ENCODE data around the gene TRPV3. TPM values are rescaled to one million over a fixed set of nuclear protein-coding genes. Genes with fewer than 3 reads are reported as not detected.

TRPV3 gene
- total and polyA plus RNA-seq, 2 of the 8 experiments (the other 6 are each of a cell fraction or from before 2014, with no cell fraction given) = 0.56 to 1.0 TPM

DNA sequence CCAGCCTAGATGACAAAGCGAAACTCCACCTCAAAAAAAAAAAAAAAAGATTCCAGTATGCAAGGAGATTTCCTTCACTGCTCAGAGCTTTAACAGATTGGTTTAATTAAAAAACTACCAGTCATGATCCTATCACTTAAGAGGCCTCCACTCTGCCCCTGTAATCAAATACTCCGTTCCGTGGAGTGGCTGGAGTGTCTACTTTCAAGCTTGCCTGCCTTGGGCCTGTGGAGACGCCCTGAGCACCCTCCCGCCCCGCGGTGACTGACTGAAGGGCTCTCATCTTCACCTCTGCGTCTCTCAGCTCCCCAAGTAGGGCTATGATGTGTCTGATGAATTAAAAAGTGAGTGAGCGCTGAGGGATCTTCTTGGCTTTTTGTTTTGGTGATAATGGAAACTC lies 25.3 kb upstream of the TRPV3 start:
- no peak for DNase-seq (ENCODE audit: low read depth in 1 of 2, low spot score in 2 of 2)
- WGBS, 2 experiments (ENCODE audit: extremely low coverage in 1 of 2, insufficient coverage in 1 of 2, insufficient read length in 1 of 2, insufficient replicate concordance in 2 of 2, low coverage in 1 of 2, low lambda C conversion rate in 2 of 2, missing lambda C conversion rate in 1 of 2) = 88% methylated on average over 9 of the region's 9 CpGs; no CpG with 5 or more reads in 1 of the 2 experiments
- no peak overlapping the region for H2BK5ac ChIP-seq (ENCODE audit: low read depth, low read length)
- H3K56ac ChIP-seq (replicated peaks; ENCODE audit: insufficient read length, low read depth, low read length) = no peak overlapping the region
- no peak overlapping the region for H3K4me3 ChIP-seq (ENCODE audit: extremely low read depth in 1 of 4, insufficient read depth in 2 of 4, low read depth in 3 of 4, low read length in 4 of 4)
- H2BK120ac ChIP-seq (replicated peaks; ENCODE audit: low read depth, low read length) = no peak overlapping the region
- no peaks in the 10 kb centered on the region for H3K23me2 ChIP-seq (ENCODE audit: low read depth, low read length)
- CTCF ChIA-PET (ENCODE audit: partially characterized antibody) = no interaction called here
- H3K27me3 ChIP-seq (replicated peaks in 1 of 4; ENCODE audit: control insufficient read depth in 3 of 4, extremely low read depth in 1 of 4, insufficient read depth in 3 of 4, low read length in 3 of 4) = no peaks in the 10 kb centered on the region
- no peak overlapping the region for H2BK12ac ChIP-seq (ENCODE audit: low read depth, low read length)
- no peak overlapping the region for H2AFZ ChIP-seq (ENCODE audit: low read length)
- no peak overlapping the region for H3K14ac ChIP-seq (ENCODE audit: insufficient read length)
- no peak overlapping the region for H2BK15ac ChIP-seq (ENCODE audit: low read length)
- H2BK20ac ChIP-seq (ENCODE audit: low read length) = no peak overlapping the region
- FAIRE-seq = no peak
- no peaks in the 10 kb centered on the region for H3K79me1 ChIP-seq (ENCODE audit: low read depth, low read length)
- H3K79me2 ChIP-seq (ENCODE audit: control insufficient read depth in 1 of 2, insufficient read depth in 2 of 2, low read length in 2 of 2) = no peaks in the 10 kb centered on the region
- no peak overlapping the region for H3K9ac ChIP-seq (replicated peaks in 1 of 4; ENCODE audit: extremely low read depth in 1 of 4, low read depth in 3 of 4, low read length in 3 of 4)
- no peak overlapping the region for H3K18ac ChIP-seq (ENCODE audit: extremely low read depth, low read length)
- no peak overlapping the region for H2AK5ac ChIP-seq (ENCODE audit: low read depth, low read length)
- POLR2A ChIA-PET (ENCODE audit: partially characterized antibody) = no interaction called here
- H3K4me1 ChIP-seq (replicated peaks in 1 of 4; ENCODE audit: control insufficient read depth in 3 of 4, insufficient read depth in 4 of 4, low read length in 3 of 4) = no peaks in the 10 kb centered on the region
- H4K91ac ChIP-seq (replicated peaks; ENCODE audit: insufficient read length, low read length) = no peak overlapping the region
- peaks cover 0 to 11% (median under 1%) of the 10 kb centered on the region in 4 experiments; a peak in 3 of 8 replicates for H3K36me3 ChIP-seq (ENCODE audit: control insufficient read depth in 2 of 4, insufficient read depth in 4 of 4, low read length in 3 of 4)
- H3K9me3 ChIP-seq (ENCODE audit: insufficient read depth in 2 of 2, low read depth in 1 of 2, low read length in 1 of 2) = no peaks in the 10 kb centered on the region
- no peak overlapping the region for H4K5ac ChIP-seq (ENCODE audit: insufficient read length, low read depth, low read length)
- H3K4ac ChIP-seq (replicated peaks; ENCODE audit: insufficient read length, low read depth, low read length) = no peak overlapping the region
- no peak overlapping the region for H3K27ac ChIP-seq (ENCODE audit: low read depth, low read length)
- H4K20me1 ChIP-seq (replicated peaks in 1 of 2; ENCODE audit: control insufficient read depth in 1 of 2, insufficient read depth in 2 of 2, low read length in 2 of 2) = no peaks in the 10 kb centered on the region
- H3K4me2 ChIP-seq (ENCODE audit: insufficient read depth in 1 of 2, low read depth in 2 of 2, low read length in 2 of 2) = no peak overlapping the region
- no peak overlapping the region for H4K8ac ChIP-seq (ENCODE audit: extremely low read depth, insufficient read depth, low read length)
- no peak overlapping the region for H3K23ac ChIP-seq (ENCODE audit: insufficient read length)
- TF ChIP-seq RBBP5 (IDR thresholded peaks at IDR 0.05; ENCODE audit: borderline replicate concordance, low read depth, low read length) (no peak), TBP (IDR thresholded peaks at IDR 0.05; ENCODE audit: low read depth, low read length) (no peak), CBX8 (IDR thresholded peaks at IDR 0.05; ENCODE audit: borderline replicate concordance, low read depth, low read length) (no peak), CTCF (IDR thresholded peaks at IDR 0.05; ENCODE audit: control extremely low read depth in 1 of 3, insufficient read depth in 1 of 3, low read depth in 1 of 3, low read length in 3 of 3) (no peak), POU5F1 (IDR thresholded peaks at IDR 0.05; ENCODE audit: low read depth, low read length) (no peak), CHD2 (IDR thresholded peaks at IDR 0.05; ENCODE audit: low read length) (no peak), RAD21 (IDR thresholded peaks at IDR 0.05 in 1 of 2, conservative IDR thresholded peaks at IDR 0.05 in 1 of 2; ENCODE audit: low read depth in 2 of 2, low read length in 2 of 2) (no peak), SIRT6 (IDR thresholded peaks at IDR 0.05; ENCODE audit: low read length) (no peak), TCF12 (IDR thresholded peaks at IDR 0.05; ENCODE audit: low read depth, low read length) (no peak), NRF1 (IDR thresholded peaks at IDR 0.05; ENCODE audit: low read depth, low read length) (no peak), SAP30 (IDR thresholded peaks at IDR 0.05; ENCODE audit: insufficient read depth, insufficient replicate concordance, low read length) (no peak), CHD1 (IDR thresholded peaks at IDR 0.05; ENCODE audit: low read depth, low read length) (no peak)

Measured in H1 (cell line).